NCI-H128 (cell line): ENCODE results near the gene RDX.
"Not testable (repeated sequence)": the region's sequence is repeated elsewhere in the genome, so short reads cannot be mapped to it uniquely, and the experiment has no call there.

ENCODE experiments used
- DNase-seq: peaks from one replicate; lab custom pipeline; 2025; ENCODE audit not compliant: unreplicated experiment; lab: John Stamatoyannopoulos, UW

Gene RDX

GRCh38 chr11:110305169-110306018 lies 9.0 kb upstream of the RDX start:
- DNase-seq = peak; percentile 77

DNA sequence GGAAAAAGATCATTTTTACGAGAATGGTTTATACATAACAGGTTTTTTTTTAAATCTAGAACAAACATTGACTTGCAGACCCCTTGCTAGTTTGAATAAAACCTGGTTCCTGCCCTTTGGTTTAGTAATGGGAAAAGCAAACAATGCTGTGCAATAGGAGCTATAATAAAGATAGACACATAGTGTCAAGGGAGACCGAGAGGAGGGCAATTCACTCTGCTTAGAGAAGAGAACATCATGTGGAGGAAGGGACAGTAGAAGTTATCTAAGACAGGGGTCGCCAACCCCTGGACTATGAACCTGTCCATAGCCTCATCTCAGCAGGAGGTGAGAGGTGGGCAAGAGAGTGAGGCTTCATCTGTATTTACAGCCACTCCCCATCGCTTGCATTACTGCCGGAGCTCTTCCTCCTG lies 7.0 kb upstream of the RDX start:
- DNase-seq = no peak

- no peak for DNase-seq
These were observed 5.2 kb upstream of the RDX start for GRCh38 chr11:110301577-110301976.

DNA sequence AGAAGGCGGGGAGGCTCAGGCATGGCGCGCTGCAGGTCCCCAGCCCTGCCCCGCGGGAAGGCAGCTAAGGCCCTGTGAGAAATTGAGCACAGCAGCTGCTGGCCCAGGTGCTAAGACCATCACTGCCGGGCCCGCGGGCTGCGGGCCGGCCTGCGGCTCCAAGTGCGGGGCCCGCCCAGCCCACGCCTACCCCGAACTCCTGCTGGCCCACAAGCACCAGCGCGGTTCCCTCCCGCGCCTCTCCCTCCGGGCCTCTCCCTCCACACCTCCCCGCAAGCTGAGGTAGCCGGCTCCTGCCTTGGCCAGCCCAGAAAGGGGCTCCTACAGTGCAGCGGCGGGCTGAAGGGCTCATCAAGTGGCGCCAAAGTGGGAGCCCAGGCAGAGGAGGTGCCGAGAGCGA lies 4.6 kb upstream of the RDX start:
- no peak for DNase-seq

- DNase-seq = no peak
These were observed 2.8 kb upstream of the RDX start for GRCh38 chr11:110299006-110299785.

DNA sequence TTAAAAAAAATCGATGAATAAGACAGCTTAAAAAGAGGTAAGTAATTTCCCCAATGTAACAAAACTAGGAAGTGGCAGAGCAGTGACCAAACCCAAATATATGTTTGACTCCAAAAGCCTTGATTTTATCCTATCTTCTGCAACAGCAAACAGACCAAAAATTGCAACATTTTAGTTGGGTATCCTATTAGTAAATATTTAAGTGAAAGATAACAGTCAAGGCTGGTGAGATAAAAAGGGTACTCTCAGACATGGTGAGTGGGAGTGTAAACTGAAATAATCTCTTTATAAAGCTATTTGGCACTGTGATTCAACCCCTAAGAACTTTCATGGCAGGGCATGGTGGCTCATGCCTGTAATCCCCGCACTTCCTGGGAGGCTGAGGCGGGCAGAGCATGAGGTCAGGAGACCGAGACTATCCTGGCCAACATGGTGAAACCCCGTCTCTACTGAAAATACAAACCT lies 1.9 kb upstream of the RDX start:
- DNase-seq = no peak

- no peak for DNase-seq
These were observed 1.4 kb upstream of the RDX start for GRCh38 chr11:110297726-110298300.

DNA sequence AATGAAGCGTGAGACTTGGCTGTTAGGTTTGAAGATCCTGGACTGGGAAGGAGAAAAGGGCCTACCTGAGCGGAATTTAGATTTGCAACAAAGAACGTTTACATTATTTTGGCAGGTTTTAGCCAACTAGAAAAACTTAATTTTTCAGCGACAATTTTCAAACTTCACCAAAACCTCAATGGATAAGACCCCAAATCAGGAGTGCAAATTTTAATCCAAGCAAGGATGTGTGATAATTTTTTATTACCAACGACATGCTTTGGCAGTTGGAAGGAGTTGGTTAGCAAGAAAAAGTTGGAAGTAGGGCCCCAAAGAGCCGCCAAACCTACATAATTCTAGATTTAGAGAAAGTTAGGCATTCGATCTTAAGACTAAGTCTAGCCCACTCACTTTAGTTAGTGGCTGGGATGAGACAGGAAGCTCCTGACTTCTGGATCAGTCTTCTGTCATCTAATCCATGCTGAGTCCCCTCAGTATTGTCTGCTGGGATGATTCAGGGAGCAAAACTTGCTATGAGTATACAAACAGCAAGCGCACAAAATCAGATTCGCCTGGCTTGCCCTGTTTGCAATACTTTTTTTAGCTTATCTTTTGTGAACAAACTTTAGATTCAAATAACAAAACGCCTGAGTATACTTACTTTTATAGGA lies 787 bp upstream of the RDX start:
- DNase-seq = no peak

DNA sequence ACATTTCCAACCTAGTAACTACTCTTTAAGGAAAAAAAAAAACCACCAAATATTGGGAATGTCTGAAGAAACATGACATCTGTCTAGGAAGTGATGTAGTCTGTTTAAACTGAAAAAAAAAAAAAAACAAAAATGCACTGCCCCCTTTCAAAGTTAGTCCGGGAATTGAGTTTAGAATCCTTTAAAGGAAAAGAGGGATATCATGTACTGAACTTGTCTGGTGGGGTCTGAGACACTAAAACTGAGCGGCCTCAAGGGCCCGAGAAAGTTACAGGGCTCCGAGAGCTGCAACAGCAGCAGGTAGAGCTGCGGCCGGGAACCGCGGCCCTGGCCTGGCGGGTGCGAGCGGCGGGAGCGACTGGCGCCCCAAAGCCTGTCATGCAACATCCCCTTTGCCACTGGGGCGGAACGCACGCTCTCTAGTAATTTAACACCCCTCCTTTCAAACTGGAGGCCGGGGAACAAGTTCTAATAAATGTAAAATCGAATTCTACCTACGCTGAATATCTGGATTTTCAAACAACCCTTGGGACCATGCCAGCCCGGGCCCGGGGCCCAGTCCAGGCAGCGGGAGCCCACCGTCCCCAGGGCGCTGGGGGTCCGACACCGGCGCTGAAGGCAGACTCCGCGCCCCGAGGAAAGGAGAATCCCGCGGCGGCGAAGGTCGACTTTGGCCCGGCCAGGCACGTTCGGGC lies 736 bp downstream of the RDX start:
- no peak for DNase-seq

- no peak for DNase-seq
These were observed 1.3 kb downstream of the RDX start for GRCh38 chr11:110295086-110295485.

- no peak for DNase-seq
These were observed 1.9 kb downstream of the RDX start for GRCh38 chr11:110294509-110294908.

DNA sequence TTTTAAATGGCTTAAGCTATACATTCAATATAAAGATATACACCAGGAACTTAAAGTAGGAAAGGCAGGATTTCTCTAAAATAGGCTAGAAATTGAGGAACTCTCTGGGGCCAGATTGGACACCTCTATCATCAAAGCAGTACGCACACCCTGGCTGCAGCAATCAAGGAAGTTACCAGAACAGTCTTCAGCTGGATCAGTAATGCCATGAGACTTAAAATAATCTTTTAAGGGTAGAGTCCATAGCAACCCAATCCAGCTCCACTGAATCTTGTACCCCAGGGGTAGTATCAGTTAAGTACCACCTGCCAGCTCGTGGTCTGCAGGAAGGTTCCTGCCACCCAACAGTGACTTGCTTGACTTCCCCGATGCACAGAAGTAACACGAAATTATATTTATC lies 3.0 kb downstream of the RDX start:
- DNase-seq = no peak

GRCh38 chr11:110292146-110292545 lies 4.3 kb downstream of the RDX start:
- not testable (repeated sequence) for DNase-seq

DNA sequence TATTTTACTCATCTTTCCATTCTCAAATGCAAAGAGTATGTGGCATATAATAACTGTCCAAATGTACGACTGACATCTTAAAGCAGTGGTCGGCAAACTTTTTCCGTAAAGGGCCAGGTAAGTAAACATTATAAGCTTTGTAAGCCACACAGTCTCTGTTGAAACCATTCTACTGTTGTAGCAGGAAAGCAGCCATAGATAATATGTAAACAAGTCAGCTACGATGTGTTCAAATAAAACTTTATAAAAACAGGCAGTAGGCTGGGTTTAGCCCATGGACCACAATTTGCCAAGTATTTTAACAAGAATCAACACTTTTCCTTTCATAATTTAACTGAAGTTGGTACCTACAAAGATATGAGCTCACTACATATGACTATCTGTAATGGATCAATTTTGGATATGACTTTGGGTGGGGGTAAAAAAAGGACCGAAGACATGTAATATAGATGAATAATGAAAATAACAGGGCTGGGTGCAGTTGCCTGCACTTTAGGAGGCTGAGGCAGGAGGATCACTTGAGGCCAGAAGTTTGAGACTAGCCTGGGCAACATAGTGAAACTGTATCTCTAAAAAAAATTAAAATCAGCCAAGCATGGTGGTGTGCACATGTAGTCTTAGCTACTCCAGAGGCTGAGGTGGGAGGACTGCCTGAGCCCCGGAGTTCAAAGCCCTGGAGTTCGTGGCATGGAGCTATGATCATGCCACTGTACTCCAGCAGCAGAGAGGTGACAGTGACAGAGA lies 5.7 kb downstream of the RDX start:
- no peak for DNase-seq

DNA sequence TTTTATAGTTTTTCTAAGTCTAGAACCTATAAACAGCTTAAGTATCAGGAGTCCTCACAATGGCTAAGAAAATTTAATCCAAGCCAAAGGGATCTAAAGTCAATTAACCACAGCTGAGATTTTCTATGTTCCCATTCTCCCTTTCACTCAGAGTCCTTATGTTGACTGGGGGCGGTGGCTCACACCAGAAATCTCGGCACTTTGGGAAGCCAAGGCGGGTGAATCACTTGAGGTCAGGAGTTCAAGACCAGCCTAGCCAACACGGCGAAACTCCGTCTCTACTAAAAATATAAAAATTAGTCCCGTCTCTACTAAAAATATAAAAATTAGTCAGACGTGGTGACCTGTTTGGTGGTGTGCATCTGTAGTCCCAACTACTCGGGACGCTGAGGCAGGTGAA lies 6.9 kb downstream of the RDX start:
- no peak for DNase-seq

GRCh38 chr11:110287537-110287936 lies 8.9 kb downstream of the RDX start:
- no peak for DNase-seq

DNA sequence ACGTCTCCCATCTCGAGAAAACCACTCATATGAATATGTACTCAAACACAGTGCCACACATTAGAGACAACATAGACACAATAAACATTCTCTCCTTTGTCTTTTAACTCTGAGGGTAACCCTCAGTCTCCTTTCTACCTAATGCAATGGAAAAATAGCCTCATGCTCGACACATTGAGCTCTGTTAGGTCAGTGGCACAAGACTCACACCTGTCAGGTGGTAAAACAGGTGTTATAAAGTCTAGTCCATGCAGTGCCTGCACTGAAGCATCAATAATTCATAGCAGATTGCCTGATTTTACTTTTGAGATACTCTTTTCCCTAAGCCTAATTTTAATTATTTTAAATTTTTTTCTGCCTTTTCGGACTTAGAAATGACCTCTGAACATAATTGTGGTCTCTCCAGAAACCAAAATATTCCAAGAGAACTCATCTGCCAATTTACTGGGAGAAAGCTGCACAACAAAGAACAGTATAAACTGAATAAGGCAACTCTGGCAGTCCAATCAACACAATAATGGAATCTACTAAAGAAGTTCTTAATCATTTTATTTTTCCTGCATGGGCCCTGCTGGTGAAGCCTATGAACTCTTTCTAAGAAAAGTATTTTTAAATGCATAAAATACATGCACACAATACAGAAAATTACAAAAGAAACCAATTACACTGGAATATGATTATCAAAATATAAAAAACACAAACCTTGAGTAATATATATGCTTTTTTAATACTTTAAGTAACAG lies 9.9 kb downstream of the RDX start:
- no peak for DNase-seq

GRCh38 chr11:110283862-110284261 lies 12.6 kb downstream of the RDX start:
- no peak for DNase-seq

DNA sequence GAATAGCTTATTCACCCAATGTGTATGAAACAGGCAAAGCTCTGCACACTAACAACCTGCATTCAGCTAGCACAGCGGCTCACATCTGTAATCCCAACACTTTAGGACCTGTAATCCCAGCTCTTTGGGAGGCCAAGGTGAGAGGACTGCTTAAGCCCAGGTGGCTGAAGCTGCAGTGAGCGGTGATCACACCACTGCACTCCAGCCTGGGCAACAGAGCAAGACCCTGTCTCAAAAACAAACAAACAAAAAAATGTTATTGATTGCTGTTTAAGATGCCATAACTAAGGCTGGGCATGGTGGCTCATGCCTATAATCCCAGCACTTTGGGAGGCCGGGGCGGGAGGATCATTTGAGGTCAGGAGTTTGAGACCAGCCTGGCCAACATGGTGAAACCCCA lies 15.8 kb downstream of the RDX start:
- DNase-seq = not testable (repeated sequence)
